IMR-90 (cell line): ENCODE results near the gene SECTM1. TPM values are rescaled to one million over a fixed set of nuclear protein-coding genes. Genes with fewer than 3 reads are reported as not detected.

Experiments used
- ATAC-seq: fragments of 200-7000 bp; cut with Tn5 transposase; 2 replicates; pipeline ENCODE4 v1.9.1; 2020; ENCODE audit warnings: low read depth, mild to moderate bottlenecking, moderate library complexity
- BruUV-seq: library from RNA; stranded (reverse); fragments of 400-500 nt; replicated peaks from 2 replicates; lab custom pipeline; 2021; lab: Mats Ljungman, UMichigan
- CTCF ChIA-PET: fragments of 300-600 bp; formaldehyde crosslinking; extraction: SDS; loops from one replicate; lab custom pipeline; 2021; ENCODE audit warnings: antibody characterized with exemption; lab: Yijun Ruan, JAX
- POLR2A ChIA-PET: fragments of 300-600 bp; sonication (Branson Sonifier 250); formaldehyde crosslinking; loops from one replicate; lab custom pipeline; 2022; ENCODE audit warnings: antibody characterized with exemption; ENCODE audit not compliant: unreplicated experiment; lab: Charles Lee
- DNase-seq: peaks from one replicate; pipeline ENCODE4 v3.0.0; 2013
- H2AFZ ChIP-seq: replicated peaks from 2 replicates; pipeline ENCODE3; 2013; ENCODE audit warnings: low read length, mild to moderate bottlenecking; ENCODE audit not compliant: poor library complexity
- H2AK5ac ChIP-seq: 2 replicates; pipeline ENCODE4 v1.6.1; 2013; ENCODE audit warnings: low read depth, low read length, inconsistent platforms
- H2AK9ac ChIP-seq: replicated peaks from 2 replicates; pipeline ENCODE3; 2013; ENCODE audit warnings: mild to moderate bottlenecking, low read depth, low read length, moderate library complexity; ENCODE audit not compliant: poor library complexity
- H2BK120ac ChIP-seq: 2 replicates; pipeline ENCODE4 v1.6.1; 2013; ENCODE audit warnings: low read depth, low read length, inconsistent platforms
- H2BK15ac ChIP-seq: 3 replicates; pipeline ENCODE4 v1.6.1; 2013; ENCODE audit warnings: low read depth, low read length, inconsistent platforms
- H2BK20ac ChIP-seq: 2 replicates; pipeline ENCODE4 v1.6.1; 2013; ENCODE audit warnings: low read depth, mild to moderate bottlenecking, inconsistent platforms, low read length, moderate library complexity
- H2BK5ac ChIP-seq: 2 replicates; pipeline ENCODE4 v1.6.1; 2013; ENCODE audit warnings: mild to moderate bottlenecking, low read depth, low read length, inconsistent platforms; ENCODE audit not compliant: poor library complexity, severe bottlenecking
- H3K14ac ChIP-seq: replicated peaks from 2 replicates; pipeline ENCODE4 v1.6.1; 2013; ENCODE audit warnings: low read depth, low read length, inconsistent platforms
- H3K18ac ChIP-seq: 2 replicates; pipeline ENCODE4 v1.6.1; 2013; ENCODE audit warnings: low read depth, low read length, control low read depth
- H3K23ac ChIP-seq: 2 replicates; pipeline ENCODE4 v1.6.1; 2013; ENCODE audit warnings: low read depth, low read length, inconsistent platforms
- H3K27ac ChIP-seq: 2 replicates; pipeline ENCODE4 v1.5.1; 2013; ENCODE audit warnings: mild to moderate bottlenecking, control low read depth, low read length; ENCODE audit not compliant: insufficient read depth
- H3K27me3 ChIP-seq: 2 replicates; pipeline ENCODE4 v1.6.1; 2013; ENCODE audit warnings: low read length; ENCODE audit not compliant: control insufficient read depth, insufficient read depth
- H3K36me3 ChIP-seq: 2 replicates; pipeline ENCODE4 v1.6.1; 2013; ENCODE audit warnings: low read length, mixed read lengths; ENCODE audit not compliant: control insufficient read depth, insufficient read depth
- H3K4ac ChIP-seq: 2 replicates; pipeline ENCODE4 v1.6.1; 2013; ENCODE audit warnings: low read depth, low read length, inconsistent platforms
- H3K4me1 ChIP-seq: 2 replicates; pipeline ENCODE4 v1.6.1; 2013; ENCODE audit warnings: low read length, mixed read lengths; ENCODE audit not compliant: control insufficient read depth, insufficient read depth
- H3K4me2 ChIP-seq: 2 replicates; pipeline ENCODE4 v1.6.1; 2013; ENCODE audit warnings: low read depth, mild to moderate bottlenecking, control low read depth, low read length, moderate library complexity
- H3K4me3 ChIP-seq: 2 replicates; pipeline ENCODE4 v1.5.1; 2013; ENCODE audit warnings: low read depth, mild to moderate bottlenecking, control low read depth, low read length, moderate library complexity; ENCODE audit not compliant: insufficient read depth
- H3K56ac ChIP-seq: 2 replicates; pipeline ENCODE4 v1.6.1; 2013; ENCODE audit warnings: low read length, inconsistent platforms; ENCODE audit not compliant: insufficient read depth; ENCODE audit errors: extremely low read depth
- H3K79me1 ChIP-seq, 2 experiments: 2 replicates each; pipeline ENCODE4 v1.6.1; 2013; ENCODE audit warnings: low read length in 2 of 2, inconsistent platforms in 1 of 2, low read depth in 1 of 2
- H3K9ac ChIP-seq: 2 replicates; pipeline ENCODE4 v1.6.1; 2013; ENCODE audit warnings: low read depth, low read length, control low read depth
- H3K9me1 ChIP-seq: 2 replicates; pipeline ENCODE4 v1.6.1; 2013; ENCODE audit warnings: low read length, inconsistent platforms; ENCODE audit not compliant: insufficient read depth
- H3K9me3 ChIP-seq: 2 replicates; pipeline ENCODE4 v1.6.1; 2013; ENCODE audit warnings: low read length; ENCODE audit not compliant: control insufficient read depth, insufficient read depth
- H4K20me1 ChIP-seq: 2 replicates; pipeline ENCODE4 v1.6.1; 2013; ENCODE audit warnings: low read length, inconsistent platforms; ENCODE audit not compliant: insufficient read depth
- H4K5ac ChIP-seq: 2 replicates; pipeline ENCODE4 v1.6.1; 2013; ENCODE audit warnings: mild to moderate bottlenecking, low read depth, low read length, control low read depth
- H4K8ac ChIP-seq, 2 experiments: 2 replicates each; pipeline ENCODE4 v1.6.1; 2013; ENCODE audit warnings: low read depth in 2 of 2, low read length in 2 of 2, control low read depth in 1 of 2, inconsistent platforms in 1 of 2
- H4K91ac ChIP-seq: 2 replicates; pipeline ENCODE4 v1.6.1; 2013; ENCODE audit warnings: low read depth, low read length, inconsistent platforms; ENCODE audit not compliant: insufficient read depth
- BHLHE40 ChIP-seq: fragments of 150-350 bp; IDR thresholded peaks from 2 replicates; pipeline ENCODE4 v1.6.1; 2016; ENCODE audit warnings: mild to moderate bottlenecking, low read depth, low read length
- CEBPB ChIP-seq: IDR thresholded peaks from 2 replicates; pipeline ENCODE4 v1.6.1; 2012; ENCODE audit warnings: low read depth, low read length, improper control_type of control experiment
- MAFK ChIP-seq: IDR thresholded peaks from 2 replicates; pipeline ENCODE4 v1.6.1; 2012; ENCODE audit warnings: low read depth, low read length, improper control_type of control experiment
- MAZ ChIP-seq: IDR thresholded peaks from 2 replicates; pipeline ENCODE4 v1.6.1; 2012; ENCODE audit warnings: low read depth, mild to moderate bottlenecking, low read length, improper control_type of control experiment, moderate library complexity, borderline replicate concordance
- POLR2A ChIP-seq: IDR thresholded peaks from 2 replicates; pipeline ENCODE4 v1.6.1; 2012; ENCODE audit warnings: mild to moderate bottlenecking, low read depth, low read length
- RFX5 ChIP-seq: IDR thresholded peaks from 2 replicates; pipeline ENCODE4 v1.8.0; 2012; ENCODE audit warnings: low read depth, mild to moderate bottlenecking, low read length, moderate library complexity
- WGBS, 2 experiments: methylation state at CpG; one replicate each; pipeline versions ENCODE4 v1.1.5 to v1.1.7; 2013; ENCODE audit warnings: missing lambda C conversion rate in 2 of 2; ENCODE audit not compliant: insufficient read length in 1 of 2; ENCODE audit errors: extremely low coverage in 2 of 2; 5-methylcytosine and 5-hydroxymethylcytosine counted together
- dilution Hi-C: fragments of 300-500 bp; cut with HindIII; formaldehyde crosslinking; loops from one replicate; pipeline ENCODE4 v1.14.3; 2018; ENCODE audit warnings: low sequenced_read_pairs; ENCODE audit not compliant: unreplicated experiment
- in situ Hi-C: fragments of 300-500 bp; cut with MboI; formaldehyde crosslinking; loops from 3 replicates; pipeline ENCODE4 v1.14.3; 2019; ENCODE audit warnings: low sequenced_read_pairs, inconsistent platforms, mixed read lengths
- intact Hi-C: fragments of 100-400 bp; cut with micrococcal nuclease; formaldehyde crosslinking; loops from 2 replicates; pipeline ENCODE4 v1.10.0; 2022
- polyA plus RNA-seq, 3 experiments: library from polyadenylated mRNA; depleted of rRNA; stranded (reverse); fragments of >200 nt; gene quantifications; 2 replicates each; pipeline ENCODE4 v1.2.3, GENCODE V29; 2012; ENCODE audit warnings: low replicate concordance in 1 of 3
- total RNA-seq: library from RNA; depleted of rRNA; stranded (reverse); fragments of >200 nt; gene quantifications from 2 replicates; pipeline ENCODE4 v1.2.3, GENCODE V29; 2012
- TF ChIP-seq, protein P1 (sequence below): fragments of 150-350 bp; IDR thresholded peaks from 2 replicates; pipeline ENCODE4 v1.6.1; 2017; ENCODE audit warnings: mild to moderate bottlenecking, antibody characterized with exemption, low read length, low read depth
- TF ChIP-seq, protein P2 (sequence below): conservative IDR thresholded peaks from 2 replicates; pipeline ENCODE4 v1.5.1; 2012; ENCODE audit warnings: mild to moderate bottlenecking, low read depth, low read length, improper control_type of control experiment

Gene SECTM1
- total and polyA plus RNA-seq, 2 of the 4 experiments (the other 2 are of a cell fraction): 2.3 to 4.4 TPM

DNA sequence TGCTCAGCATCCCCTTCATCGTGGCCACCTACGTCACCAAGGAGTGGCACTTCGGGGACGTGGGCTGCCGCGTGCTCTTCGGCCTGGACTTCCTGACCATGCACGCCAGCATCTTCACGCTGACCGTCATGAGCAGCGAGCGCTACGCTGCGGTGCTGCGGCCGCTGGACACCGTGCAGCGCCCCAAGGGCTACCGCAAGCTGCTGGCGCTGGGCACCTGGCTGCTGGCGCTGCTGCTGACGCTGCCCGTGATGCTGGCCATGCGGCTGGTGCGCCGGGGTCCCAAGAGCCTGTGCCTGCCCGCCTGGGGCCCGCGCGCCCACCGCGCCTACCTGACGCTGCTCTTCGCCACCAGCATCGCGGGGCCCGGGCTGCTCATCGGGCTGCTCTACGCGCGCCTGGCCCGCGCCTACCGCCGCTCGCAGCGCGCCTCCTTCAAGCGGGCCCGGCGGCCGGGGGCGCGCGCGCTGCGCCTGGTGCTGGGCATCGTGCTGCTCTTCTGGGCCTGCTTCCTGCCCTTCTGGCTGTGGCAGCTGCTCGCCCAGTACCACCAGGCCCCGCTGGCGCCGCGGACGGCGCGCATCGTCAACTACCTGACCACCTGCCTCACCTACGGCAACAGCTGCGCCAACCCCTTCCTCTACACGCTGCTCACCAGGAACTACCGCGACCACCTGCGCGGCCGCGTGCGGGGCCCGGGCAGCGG, 41.2 kb upstream of the SECTM1 start:
- Histone ChIP-seq H3K56ac (no peak overlapping the region), H3K9me3 (no peaks in the 10 kb centered on the region), H3K4me1 (no peaks in the 10 kb centered on the region), H3K18ac (no peak overlapping the region), H4K91ac (no peak overlapping the region), H3K4me2 (no peak overlapping the region), H3K27me3 (peaks cover 70% of the 10 kb centered on the region), H2AK9ac (no peak overlapping the region), H3K4me3 (no peak overlapping the region), H3K9ac (no peak overlapping the region), H4K5ac (no peak overlapping the region), H3K14ac (no peak overlapping the region), H2BK15ac (no peak overlapping the region), H3K4ac (no peak overlapping the region), H2AFZ (no peak overlapping the region), H2AK5ac (no peak overlapping the region), H2BK5ac (no peak overlapping the region), H3K79me1 (no peaks in the 10 kb centered on the region), H3K27ac (no peak overlapping the region), H4K20me1 (no peaks in the 10 kb centered on the region), H4K8ac (no peak overlapping the region), H2BK20ac (no peak overlapping the region), H2BK120ac (no peak overlapping the region), H3K36me3 (no peaks in the 10 kb centered on the region), H3K9me1 (no peaks in the 10 kb centered on the region), H3K23ac (no peak overlapping the region)
- ChIA-PET CTCF (no interaction called here), POLR2A (no interaction called here)
- no TSS peak for BruUV-seq
- DNase-seq (no peak), ATAC-seq (no peak)
- dilution Hi-C loops (no loop called here), in situ Hi-C loops (no loop called here), intact Hi-C loops (no loop called here)
- TF ChIP-seq BHLHE40 (no peak), POLR2A (no peak), MAFK (no peak), CEBPB (no peak), RFX5 (no peak), MAZ (no peak)
- TF ChIP-seq, protein P1, sequence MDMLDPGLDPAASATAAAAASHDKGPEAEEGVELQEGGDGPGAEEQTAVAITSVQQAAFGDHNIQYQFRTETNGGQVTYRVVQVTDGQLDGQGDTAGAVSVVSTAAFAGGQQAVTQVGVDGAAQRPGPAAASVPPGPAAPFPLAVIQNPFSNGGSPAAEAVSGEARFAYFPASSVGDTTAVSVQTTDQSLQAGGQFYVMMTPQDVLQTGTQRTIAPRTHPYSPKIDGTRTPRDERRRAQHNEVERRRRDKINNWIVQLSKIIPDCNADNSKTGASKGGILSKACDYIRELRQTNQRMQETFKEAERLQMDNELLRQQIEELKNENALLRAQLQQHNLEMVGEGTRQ: no peak
- TF ChIP-seq, protein P2, sequence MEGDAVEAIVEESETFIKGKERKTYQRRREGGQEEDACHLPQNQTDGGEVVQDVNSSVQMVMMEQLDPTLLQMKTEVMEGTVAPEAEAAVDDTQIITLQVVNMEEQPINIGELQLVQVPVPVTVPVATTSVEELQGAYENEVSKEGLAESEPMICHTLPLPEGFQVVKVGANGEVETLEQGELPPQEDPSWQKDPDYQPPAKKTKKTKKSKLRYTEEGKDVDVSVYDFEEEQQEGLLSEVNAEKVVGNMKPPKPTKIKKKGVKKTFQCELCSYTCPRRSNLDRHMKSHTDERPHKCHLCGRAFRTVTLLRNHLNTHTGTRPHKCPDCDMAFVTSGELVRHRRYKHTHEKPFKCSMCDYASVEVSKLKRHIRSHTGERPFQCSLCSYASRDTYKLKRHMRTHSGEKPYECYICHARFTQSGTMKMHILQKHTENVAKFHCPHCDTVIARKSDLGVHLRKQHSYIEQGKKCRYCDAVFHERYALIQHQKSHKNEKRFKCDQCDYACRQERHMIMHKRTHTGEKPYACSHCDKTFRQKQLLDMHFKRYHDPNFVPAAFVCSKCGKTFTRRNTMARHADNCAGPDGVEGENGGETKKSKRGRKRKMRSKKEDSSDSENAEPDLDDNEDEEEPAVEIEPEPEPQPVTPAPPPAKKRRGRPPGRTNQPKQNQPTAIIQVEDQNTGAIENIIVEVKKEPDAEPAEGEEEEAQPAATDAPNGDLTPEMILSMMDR: no peak
- WGBS, 2 experiments: 38% methylated on average over 59 of the region's 79 CpGs; no CpG with 5 or more reads in 1 of the 2 experiments
